ENCODE results near the gene ZFPM1.

- TF ChIP-seq CTCF (conservative IDR thresholded peaks at IDR 0.05; ENCODE audit: low read length) (no peak), EZH2phosphoT487 (IDR thresholded peaks at IDR 0.05; ENCODE audit: borderline replicate concordance, low read depth, low read length) (no peak)
Measured at GRCh38 chr16:88577166-88577565, 124.1 kb downstream of the ZFPM1 start.

All from OCI-LY7 (cell line).